GM18951 (cell line): Measurements from ENCODE around the gene INTS15.
"Not testable (repeated sequence)": the region's sequence is repeated elsewhere in the genome, so short reads cannot be mapped to it uniquely, and the experiment has no call there.

Experiments used
- POLR2A ChIP-seq: IDR thresholded peaks from 4 replicates; pipeline ENCODE4 v1.6.1; 2011; ENCODE audit warnings: mild to moderate bottlenecking; ENCODE audit not compliant: insufficient read length, insufficient read depth; ENCODE audit errors: extremely low read depth
- in situ Hi-C: fragments of 300-500 bp; cut with MboI; formaldehyde crosslinking; loops from one replicate; pipeline ENCODE4 v1.12.0; 2022; ENCODE audit warnings: low sequenced_read_pairs, mixed read lengths, inconsistent platforms; ENCODE audit not compliant: unreplicated experiment

The INTS15 gene

GRCh38 chr7:6618621-6619020 lies 28.8 kb downstream of the INTS15 start:
- TF ChIP-seq POLR2A, result no peak

DNA sequence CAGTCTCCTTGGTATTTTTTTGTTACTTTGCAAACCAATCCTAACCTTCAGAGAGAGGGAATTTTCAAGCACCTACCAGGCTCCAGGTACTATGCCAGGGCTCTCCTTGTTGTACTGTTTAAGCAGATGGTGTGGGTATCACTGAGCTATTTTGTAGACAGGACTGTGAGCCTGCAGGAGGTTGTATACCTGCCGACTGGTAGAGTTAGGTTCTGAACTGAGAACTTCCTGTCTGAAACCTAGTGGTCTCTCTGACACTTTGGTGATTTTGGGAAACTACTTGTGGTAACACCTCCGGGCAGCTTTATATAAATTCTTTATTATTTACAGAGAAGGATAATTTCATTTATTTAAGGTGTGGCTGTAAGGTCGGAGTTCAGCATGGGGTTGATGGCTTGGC lies 30.1 kb downstream of the INTS15 start:
- in situ Hi-C loops, result no loop called here
- no peak for TF ChIP-seq POLR2A

More at GRCh38 chr7:6618621-6619020, 28.8 kb downstream of the INTS15 start:
- in situ Hi-C loops, result no loop called here

GRCh38 chr7:6621195-6622133 lies 31.6 kb downstream of the INTS15 start:
- no peak for TF ChIP-seq POLR2A
- in situ Hi-C loops, result no loop called here

- no peak for TF ChIP-seq POLR2A
- in situ Hi-C loops, result no loop called here
Measured at GRCh38 chr7:6622134-6622710, 32.4 kb downstream of the INTS15 start.

- in situ Hi-C loops, result no loop called here
- no peak for TF ChIP-seq POLR2A
Measured at GRCh38 chr7:6623589-6624245, 33.9 kb downstream of the INTS15 start.

GRCh38 chr7:6624246-6624611 lies 34.4 kb downstream of the INTS15 start:
- in situ Hi-C loops, result no loop called here

DNA sequence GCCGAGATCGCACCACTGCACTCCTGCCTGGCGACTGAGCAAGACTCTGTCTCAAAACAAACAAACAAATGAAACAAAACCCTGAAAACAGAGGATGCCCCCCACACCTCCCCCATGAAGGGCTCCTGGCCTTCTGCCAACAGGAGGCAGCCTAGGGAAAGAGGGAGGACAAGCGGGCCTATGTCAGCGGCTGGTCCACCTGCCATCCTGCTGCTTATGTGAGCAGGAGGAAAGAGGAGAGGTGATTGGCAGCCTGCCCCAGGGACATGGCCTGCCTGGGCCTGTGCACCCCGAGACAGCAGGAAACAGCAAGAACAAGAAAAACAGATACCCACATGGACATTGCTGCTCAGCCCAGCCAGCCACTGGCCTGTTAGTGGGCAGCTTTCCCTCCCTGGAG lies 38.2 kb downstream of the INTS15 start:
- in situ Hi-C loops, result no loop called here
- no peak for TF ChIP-seq POLR2A

More at GRCh38 chr7:6624246-6624611, 34.4 kb downstream of the INTS15 start:
- no peak for TF ChIP-seq POLR2A

DNA sequence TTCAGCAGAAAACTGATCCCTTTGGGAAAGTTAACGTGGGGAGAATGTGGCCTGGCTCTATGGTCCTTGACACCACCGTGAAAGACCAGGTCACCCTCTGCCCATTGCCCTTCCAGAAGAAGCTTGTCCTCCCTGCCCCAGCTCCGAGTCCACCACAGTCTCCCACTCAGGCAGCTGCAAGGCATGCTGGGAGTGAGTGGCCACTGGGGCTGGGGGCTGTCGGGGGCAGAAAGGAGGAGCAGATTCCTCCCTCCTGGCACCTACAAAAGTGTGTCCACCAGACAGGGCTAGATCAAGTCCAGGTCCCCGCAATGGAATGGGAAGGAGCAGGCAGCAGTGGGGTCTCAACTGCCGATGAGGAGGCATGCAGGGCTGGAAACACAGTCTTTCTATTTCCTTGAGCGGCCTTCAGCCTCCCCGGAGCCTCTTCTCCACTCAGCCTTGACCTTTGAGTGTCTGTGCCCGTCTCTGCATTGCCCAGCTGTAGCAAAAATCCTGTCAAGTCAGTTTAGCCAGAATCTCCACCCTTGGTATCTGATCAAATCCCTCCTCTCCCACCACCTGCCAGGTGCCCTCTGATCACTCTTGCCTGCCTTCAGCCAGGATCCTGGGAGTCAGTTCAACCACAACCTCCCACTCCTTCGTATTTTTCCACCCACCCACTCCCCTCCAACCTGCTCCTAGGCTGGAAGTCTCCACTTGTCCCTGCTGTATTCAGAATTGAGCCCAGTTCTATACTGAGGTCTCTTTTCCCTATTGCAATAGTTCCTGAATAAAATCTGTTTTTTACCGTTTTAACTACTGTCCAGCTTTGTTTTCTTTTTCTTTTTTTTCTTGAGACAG lies 40.4 kb downstream of the INTS15 start:
- TF ChIP-seq POLR2A, result no peak
- in situ Hi-C loops, result no loop called here

DNA sequence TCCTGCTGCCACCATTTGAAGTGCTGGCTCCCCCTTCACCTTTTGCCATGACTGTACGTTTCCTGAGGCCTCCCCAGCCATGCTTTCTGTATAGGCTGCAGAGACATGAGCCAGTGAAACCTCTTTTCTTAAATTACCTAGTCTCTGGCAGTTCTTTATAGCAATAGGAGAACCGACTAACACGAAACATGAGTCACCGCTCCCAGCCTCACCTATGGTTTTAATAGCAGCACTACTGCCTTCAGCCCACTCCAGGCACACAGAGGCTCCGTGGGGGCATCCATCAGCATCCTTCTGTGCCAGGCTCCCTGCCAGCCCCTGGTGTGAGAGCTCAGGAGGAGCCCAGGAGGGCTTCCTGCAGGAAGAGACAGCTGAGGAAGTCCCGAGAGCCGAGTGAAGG lies 41.8 kb downstream of the INTS15 start:
- no peak for TF ChIP-seq POLR2A
- in situ Hi-C loops, result no loop called here

DNA sequence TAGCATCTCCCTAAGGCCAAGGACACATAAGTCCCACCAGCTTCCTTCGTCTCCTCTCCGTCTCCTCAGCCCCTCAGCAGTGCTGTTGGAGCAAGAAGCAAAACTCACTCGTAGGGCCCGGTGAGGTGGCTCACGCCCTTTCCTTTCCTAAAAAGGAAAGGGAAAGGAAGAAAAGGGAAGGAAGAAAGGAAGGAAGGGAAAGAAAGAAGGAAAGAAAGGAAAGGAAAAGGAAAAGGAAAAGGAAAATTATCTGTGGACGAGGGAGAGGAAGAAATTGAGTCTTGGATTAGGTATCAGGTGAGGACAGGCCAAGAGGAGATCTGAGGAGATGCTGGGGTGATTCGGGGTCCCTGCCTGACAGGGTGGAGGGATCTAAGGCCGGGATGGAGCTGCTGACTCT lies 44.2 kb downstream of the INTS15 start:
- in situ Hi-C loops, result no loop called here

DNA sequence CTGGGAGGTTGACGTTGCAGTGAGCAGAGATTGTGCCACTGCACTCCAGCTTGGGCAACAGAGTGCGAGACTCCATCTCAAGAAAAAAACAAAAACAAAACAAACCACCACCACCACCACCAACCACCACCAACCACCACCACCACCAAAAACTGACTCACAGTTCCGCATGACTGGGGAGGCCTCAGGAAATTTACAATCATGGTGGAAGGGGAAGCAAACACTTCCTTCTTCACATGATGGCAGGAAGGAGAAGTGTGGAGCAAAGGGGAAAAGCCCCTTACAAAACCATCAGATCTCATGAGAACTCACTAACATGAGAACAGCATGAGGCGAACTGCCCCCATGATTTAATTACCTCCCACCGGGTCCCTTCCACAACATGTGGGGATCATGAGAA lies 45.1 kb downstream of the INTS15 start:
- in situ Hi-C loops, result not testable (repeated sequence)

More for the DNA sequence above, 44.2 kb downstream of the INTS15 start:
- TF ChIP-seq POLR2A, result no peak

- TF ChIP-seq POLR2A, result peak; percentile 71
- in situ Hi-C loops, result no loop called here
Measured at GRCh38 chr7:6636741-6637543, 47.1 kb downstream of the INTS15 start, which contains the start of gene ZNF316. Gene ZNF316, plus strand, starts transcription at chr7:6637318. Its CDS starts 5,092 bp downstream, at chr7:6642410.
